ENCODE results near the gene BMPER.

BMPER gene

DNA sequence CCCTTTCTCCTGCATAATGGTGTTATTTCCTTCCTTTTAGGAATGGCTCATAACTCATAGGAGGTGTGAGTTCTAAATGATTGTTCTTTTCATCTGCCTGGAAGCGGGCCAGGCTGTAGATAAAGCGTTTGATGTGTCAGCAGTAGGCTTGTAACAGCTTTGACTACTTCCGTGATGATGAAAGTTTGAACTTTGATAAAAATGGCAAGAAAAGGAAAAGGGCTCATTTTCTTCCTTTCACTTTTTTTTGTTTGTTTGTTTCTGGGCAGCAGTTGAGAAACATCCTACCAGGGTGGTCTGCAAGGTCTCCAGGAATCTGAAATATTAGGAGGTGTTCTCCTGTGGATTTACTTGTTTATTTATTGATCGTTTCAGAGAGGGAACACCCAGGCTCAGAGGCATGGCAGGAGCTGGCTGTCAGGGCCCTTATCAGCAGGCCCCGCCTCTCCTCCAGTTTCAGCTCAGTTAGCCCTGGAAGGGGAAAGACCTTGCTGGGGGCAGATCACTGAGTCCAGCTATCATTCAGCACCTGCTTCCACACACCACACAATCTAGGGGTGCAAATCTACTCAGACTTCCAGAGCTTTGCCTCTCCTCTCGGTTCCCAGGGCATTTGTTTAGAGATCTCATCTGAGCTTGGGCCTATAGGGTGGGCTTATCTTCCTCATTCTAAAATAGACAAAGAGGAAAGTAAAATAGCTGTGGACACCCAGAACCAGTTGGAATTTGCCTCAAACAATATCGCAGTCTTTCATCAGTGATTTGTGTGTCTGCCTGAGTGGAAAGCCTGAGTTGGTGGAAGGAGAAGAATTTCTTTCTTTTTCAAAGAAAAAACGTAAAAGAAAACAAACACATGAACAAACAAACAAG, 130.9 kb downstream of the BMPER start:
- no peak for DNase-seq

GRCh38 chr7:34036972-34037792, 131.8 kb downstream of the BMPER start:
- DNase-seq: no peak

DNA sequence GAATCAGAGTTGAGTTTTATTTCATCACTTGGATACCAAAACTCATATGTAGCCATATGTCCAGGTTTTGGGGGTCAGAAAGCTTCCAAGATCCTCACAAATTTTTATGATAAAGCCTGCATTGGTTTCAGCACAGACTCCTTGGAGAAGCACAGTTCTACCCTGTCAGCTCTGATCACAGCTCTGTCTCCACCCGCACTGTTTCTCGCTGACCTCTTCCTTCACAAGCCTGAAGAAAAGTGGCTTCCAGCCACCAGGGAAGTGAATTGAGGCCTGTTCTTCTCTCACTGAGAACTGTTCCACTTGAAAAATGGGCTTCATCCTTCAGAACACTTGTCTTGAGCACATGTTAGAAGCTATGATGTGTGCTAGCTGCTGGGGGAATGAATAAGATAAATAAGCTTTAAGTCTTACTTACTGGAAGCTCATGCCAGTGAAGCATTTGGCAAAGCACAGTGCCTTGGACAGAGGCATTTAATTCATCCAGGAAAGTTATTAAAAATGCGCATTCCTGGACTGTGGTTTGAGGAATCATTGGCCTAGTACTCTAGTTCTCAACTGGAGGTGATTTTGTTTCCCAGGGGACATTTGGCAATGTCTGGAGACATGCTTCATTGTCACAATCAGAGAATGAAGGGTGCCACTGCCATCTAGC, 133.6 kb downstream of the BMPER start:
- DNase-seq: no peak

DNA sequence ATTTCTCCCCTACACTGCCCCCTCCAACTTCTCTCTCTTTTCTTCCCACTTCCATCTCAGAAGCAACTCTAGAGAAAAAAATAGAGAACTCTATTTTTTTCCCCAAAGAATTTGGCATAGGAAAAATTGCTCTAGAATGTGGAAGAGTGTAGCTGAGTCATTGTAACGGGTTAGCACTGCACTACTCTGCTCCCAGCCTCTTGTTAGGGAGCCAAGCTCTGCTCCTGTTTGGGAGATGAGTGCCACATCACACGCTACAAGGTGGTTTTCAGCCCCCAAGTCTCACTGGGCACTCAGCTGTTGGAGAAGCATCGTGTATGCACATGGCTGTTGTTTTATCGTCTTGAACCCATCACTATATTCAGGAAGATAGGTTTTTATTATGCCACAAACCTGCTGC, 136.4 kb downstream of the BMPER start:
- DNase-seq: no peak

GRCh38 chr7:34042406-34042805, 137.1 kb downstream of the BMPER start:
- DNase-seq: no peak

- DNase-seq: no peak
These were observed 138.3 kb downstream of the BMPER start for GRCh38 chr7:34043461-34044305.

GRCh38 chr7:34044306-34044643, 138.9 kb downstream of the BMPER start:
- DNase-seq: no peak

DNA sequence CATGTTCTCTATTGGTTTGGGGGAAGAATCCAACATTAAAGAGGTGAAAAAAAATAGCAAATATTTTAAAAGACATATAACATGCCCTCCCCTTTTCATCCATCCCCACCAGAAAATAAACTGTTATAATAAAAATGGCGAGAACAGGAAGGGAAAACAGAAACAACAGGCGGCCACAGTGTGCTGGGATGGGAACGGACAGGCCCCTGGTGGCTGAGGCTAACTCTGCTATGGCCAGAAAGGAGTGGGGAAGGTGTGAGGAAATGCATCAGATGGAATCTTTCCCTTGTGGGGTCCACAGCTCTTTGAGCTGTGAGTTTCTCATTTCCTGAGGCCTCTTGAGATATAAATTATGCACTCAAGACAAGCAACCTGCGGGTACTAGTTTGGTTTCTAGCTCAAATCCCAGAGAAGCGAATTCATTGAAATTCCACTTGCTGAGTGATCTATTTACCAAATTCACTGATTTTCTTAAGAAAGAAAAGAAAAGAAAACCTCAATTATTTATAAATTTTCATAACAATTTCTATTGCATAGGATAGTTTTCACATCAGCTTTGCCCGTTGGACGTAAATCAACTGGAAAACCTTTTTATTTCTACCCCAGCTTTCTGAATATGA, 139.5 kb downstream of the BMPER start:
- DNase-seq: no peak

GRCh38 chr7:34048445-34048844, 143.1 kb downstream of the BMPER start:
- DNase-seq: no peak

DNA sequence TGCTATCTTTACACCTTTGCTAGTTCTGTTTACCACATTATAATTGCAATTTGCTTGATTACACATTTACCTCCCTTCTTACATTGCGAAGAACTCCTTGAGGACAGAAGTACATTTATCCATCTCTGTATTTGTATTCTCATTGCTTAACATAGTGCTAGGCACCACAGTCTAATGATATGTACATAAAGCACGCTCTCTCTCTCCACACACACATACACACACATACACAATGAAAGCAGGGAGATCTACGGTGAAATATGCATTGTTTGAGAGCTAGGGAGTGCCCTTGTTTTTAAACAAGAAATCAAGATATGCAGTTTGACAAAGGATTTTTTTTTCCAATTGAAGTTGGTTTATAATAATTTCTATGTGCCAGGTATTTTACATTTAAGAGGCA, 148.7 kb downstream of the BMPER start:
- no peak for DNase-seq

GRCh38 chr7:34057136-34057535, 151.8 kb downstream of the BMPER start:
- DNase-seq: no peak

- no peak for DNase-seq
These were observed 152.6 kb downstream of the BMPER start for GRCh38 chr7:34057956-34058355.

DNA sequence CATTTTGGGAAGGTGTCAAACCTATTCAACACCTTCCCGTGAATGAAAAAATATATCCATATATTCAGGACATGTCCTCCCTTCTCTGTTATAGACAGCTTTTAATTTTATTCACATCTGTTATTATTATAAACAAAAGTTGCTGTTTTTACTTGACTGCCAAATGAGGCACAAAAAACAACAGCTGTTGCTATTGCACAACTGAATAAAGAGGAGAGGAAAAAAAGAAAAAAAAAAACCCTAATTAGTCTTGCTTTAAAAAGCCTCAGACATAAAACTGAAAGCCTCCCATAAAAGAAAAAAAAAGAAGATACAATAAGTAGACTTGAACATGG, 153.4 kb downstream of the BMPER start:
- no peak for DNase-seq

- DNase-seq: no peak
These were observed 153.9 kb downstream of the BMPER start for GRCh38 chr7:34059136-34059828.

- DNase-seq: no peak
These were observed 155.0 kb downstream of the BMPER start for GRCh38 chr7:34060196-34060947.

- DNase-seq: no peak
These were observed 155.8 kb downstream of the BMPER start for GRCh38 chr7:34061149-34061548.

GRCh38 chr7:34062341-34062740, 157.0 kb downstream of the BMPER start:
- no peak for DNase-seq

DNA sequence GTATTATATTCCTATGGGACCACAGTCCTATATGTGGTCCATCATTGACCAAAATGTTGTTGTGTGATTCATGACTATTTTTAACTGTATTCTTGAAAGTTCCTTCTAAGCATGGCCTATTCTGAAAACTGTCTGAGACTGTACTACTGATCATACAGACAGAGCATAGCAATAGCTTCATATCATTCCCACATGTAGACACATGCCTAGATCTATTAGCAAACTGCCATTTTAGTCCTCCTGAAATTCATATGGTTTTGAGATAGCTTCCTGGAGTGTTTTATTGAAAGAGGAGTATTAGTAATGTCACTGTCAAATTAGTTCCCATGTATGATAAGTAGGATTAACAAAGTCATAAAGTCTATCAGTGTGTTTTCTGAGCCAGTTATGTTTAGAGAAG, 157.5 kb downstream of the BMPER start:
- DNase-seq: no peak

GRCh38 chr7:34064519-34065158, 159.3 kb downstream of the BMPER start:
- no peak for DNase-seq

GRCh38 chr7:34066411-34066810, 161.1 kb downstream of the BMPER start:
- DNase-seq: no peak
